ENCODE data around the gene CDH7.

CDH7 gene

GRCh38 chr18:65767406-65767805 is 16.6 kb downstream of the CDH7 start:
- H3K4me3 ChIP-seq (ENCODE audit: low read length), result no peak overlapping the region
- no peak for DNase-seq (ENCODE audit: low read depth)
- no peak for TF ChIP-seq CTCF (conservative IDR thresholded peaks at IDR 0.05; ENCODE audit: low read length)

- DNase-seq (ENCODE audit: low read depth), result no peak
- H3K4me3 ChIP-seq (ENCODE audit: low read length), result no peak overlapping the region
- TF ChIP-seq CTCF (conservative IDR thresholded peaks at IDR 0.05; ENCODE audit: low read length), result no peak
Observed at GRCh38 chr18:65768120-65768778, 17.4 kb downstream of the CDH7 start.

GRCh38 chr18:65769652-65770051 is 18.8 kb downstream of the CDH7 start:
- TF ChIP-seq CTCF (conservative IDR thresholded peaks at IDR 0.05; ENCODE audit: low read length), result no peak
- no peak overlapping the region for H3K4me3 ChIP-seq (ENCODE audit: low read length)
- DNase-seq (ENCODE audit: low read depth), result no peak

GRCh38 chr18:65786474-65786873 is 35.7 kb downstream of the CDH7 start:
- H3K4me3 ChIP-seq (ENCODE audit: low read length), result no peak overlapping the region
- DNase-seq (ENCODE audit: low read depth), result no peak
- no peak for TF ChIP-seq CTCF (conservative IDR thresholded peaks at IDR 0.05; ENCODE audit: low read length)

- TF ChIP-seq CTCF (conservative IDR thresholded peaks at IDR 0.05; ENCODE audit: low read length), result no peak
- no peak for DNase-seq (ENCODE audit: low read depth)
- H3K4me3 ChIP-seq (ENCODE audit: low read length), result no peak overlapping the region
Observed at GRCh38 chr18:65788373-65788772, 37.6 kb downstream of the CDH7 start.

- no peak for DNase-seq (ENCODE audit: low read depth)
- H3K4me3 ChIP-seq (ENCODE audit: low read length), result no peak overlapping the region
- TF ChIP-seq CTCF (conservative IDR thresholded peaks at IDR 0.05; ENCODE audit: low read length), result no peak
Observed at GRCh38 chr18:65790604-65791003, 39.8 kb downstream of the CDH7 start.

- TF ChIP-seq CTCF (conservative IDR thresholded peaks at IDR 0.05; ENCODE audit: low read length), result no peak
- DNase-seq (ENCODE audit: low read depth), result no peak
- no peak overlapping the region for H3K4me3 ChIP-seq (ENCODE audit: low read length)
Observed at GRCh38 chr18:65791719-65792118, 40.9 kb downstream of the CDH7 start.
